Measurements from ENCODE around the gene SYT1. TPM values are rescaled to one million over a fixed set of nuclear protein-coding genes. Genes with fewer than 3 reads are reported as not detected.

The SYT1 gene
- total and polyA plus RNA-seq, 4 donors: 0.53 to 0.84 (median 0.64) TPM

DNA sequence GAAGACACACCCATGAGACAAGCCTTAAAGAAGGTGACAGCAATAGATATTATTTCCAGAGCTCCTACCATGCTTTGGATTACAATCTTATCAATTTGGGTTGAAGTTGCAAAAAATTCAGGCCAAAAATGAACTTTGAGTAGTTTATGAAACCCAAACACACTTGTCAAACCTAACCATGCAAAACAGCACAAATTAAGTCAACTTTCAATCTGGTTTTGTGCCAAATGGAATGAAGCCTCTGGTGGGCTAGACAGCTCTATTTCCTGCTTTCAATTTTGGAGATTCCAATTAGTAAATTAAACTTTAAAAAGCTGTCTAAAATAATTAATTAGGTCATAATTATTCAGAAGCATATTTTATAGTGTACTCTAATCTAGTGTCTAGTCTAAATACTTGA, 203.4 kb downstream of the SYT1 start:
- no peaks in the 10 kb centered on the region for H3K4me1 ChIP-seq (ENCODE audit: control insufficient read depth in 4 of 4, insufficient read depth in 4 of 4, low read length in 3 of 4)
- peaks cover 0 to 3% (median 0%) of the 10 kb centered on the region in 4 donors for H3K27me3 ChIP-seq (ENCODE audit: control insufficient read depth in 4 of 4, insufficient read depth in 4 of 4, low read length in 3 of 4)
- no peak for DNase-seq (ENCODE audit: low spot score)
- TF ChIP-seq NR2F2 (IDR thresholded peaks at IDR 0.05) (no peak), GABPA (IDR thresholded peaks at IDR 0.05 in 1 of 2, conservative IDR thresholded peaks at IDR 0.05 in 1 of 2) (no peak), TAF1 (conservative IDR thresholded peaks at IDR 0.05) (no peak), JUND (IDR thresholded peaks at IDR 0.05) (no peak)
- TF ChIP-seq, protein P1, sequence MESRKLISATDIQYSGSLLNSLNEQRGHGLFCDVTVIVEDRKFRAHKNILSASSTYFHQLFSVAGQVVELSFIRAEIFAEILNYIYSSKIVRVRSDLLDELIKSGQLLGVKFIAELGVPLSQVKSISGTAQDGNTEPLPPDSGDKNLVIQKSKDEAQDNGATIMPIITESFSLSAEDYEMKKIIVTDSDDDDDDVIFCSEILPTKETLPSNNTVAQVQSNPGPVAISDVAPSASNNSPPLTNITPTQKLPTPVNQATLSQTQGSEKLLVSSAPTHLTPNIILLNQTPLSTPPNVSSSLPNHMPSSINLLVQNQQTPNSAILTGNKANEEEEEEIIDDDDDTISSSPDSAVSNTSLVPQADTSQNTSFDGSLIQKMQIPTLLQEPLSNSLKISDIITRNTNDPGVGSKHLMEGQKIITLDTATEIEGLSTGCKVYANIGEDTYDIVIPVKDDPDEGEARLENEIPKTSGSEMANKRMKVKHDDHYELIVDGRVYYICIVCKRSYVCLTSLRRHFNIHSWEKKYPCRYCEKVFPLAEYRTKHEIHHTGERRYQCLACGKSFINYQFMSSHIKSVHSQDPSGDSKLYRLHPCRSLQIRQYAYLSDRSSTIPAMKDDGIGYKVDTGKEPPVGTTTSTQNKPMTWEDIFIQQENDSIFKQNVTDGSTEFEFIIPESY (IDR thresholded peaks at IDR 0.05): no peak
- no peak overlapping the region for H3K4me3 ChIP-seq (ENCODE audit: low read depth in 1 of 3, low read length in 3 of 3)
- H3K27ac ChIP-seq (ENCODE audit: low read depth in 1 of 2, low read length in 2 of 2): no peak overlapping the region
- H3K36me3 ChIP-seq (ENCODE audit: control insufficient read depth in 4 of 4, insufficient read depth in 3 of 4, low read depth in 1 of 4, low read length in 3 of 4): no peaks in the 10 kb centered on the region
- H3K9ac ChIP-seq (ENCODE audit: low read depth in 1 of 2, low read length in 2 of 2): no peak overlapping the region
- H3K9me3 ChIP-seq (ENCODE audit: control insufficient read depth in 4 of 4, low read length in 3 of 4): no peaks in the 10 kb centered on the region

DNA sequence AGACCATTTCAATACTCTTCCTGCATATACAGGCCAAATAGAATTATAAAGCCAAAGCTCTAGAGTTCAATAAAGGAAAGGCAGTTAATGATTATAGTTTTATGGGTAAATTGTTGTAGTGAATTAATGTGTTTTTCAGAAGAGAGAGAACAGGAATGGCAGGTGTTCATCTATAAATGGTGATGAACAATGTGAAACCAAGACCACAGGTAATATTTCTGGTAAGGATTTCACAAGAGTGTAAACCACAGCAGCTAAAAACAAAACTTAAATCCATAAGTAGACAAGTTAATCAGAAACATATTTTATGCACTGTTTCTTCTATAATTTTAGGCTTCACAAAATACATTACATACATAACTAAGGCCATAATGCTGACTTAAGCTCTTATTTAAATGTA, 204.4 kb downstream of the SYT1 start:
- Histone ChIP-seq H3K4me1 (ENCODE audit: control insufficient read depth in 4 of 4, insufficient read depth in 4 of 4, low read length in 3 of 4) (no peaks in the 10 kb centered on the region), H3K9ac (ENCODE audit: low read depth in 1 of 2, low read length in 2 of 2) (no peak overlapping the region), H3K4me3 (ENCODE audit: low read depth in 1 of 3, low read length in 3 of 3) (no peak overlapping the region), H3K36me3 (ENCODE audit: control insufficient read depth in 4 of 4, insufficient read depth in 3 of 4, low read depth in 1 of 4, low read length in 3 of 4) (no peaks in the 10 kb centered on the region), H3K27ac (ENCODE audit: low read depth in 1 of 2, low read length in 2 of 2) (no peak overlapping the region), H3K9me3 (ENCODE audit: control insufficient read depth in 4 of 4, low read length in 3 of 4) (no peaks in the 10 kb centered on the region), H3K27me3 (ENCODE audit: control insufficient read depth in 4 of 4, insufficient read depth in 4 of 4, low read length in 3 of 4) (peaks cover 0 to 3% (median 0%) of the 10 kb centered on the region in 4 donors)
- TF ChIP-seq HNF4G (IDR thresholded peaks at IDR 0.05) (no peak), NR2F2 (IDR thresholded peaks at IDR 0.05) (no peak), FOXA1 (IDR thresholded peaks at IDR 0.05) (no peak), HNF4A (conservative IDR thresholded peaks at IDR 0.05) (no peak), RAD21 (IDR thresholded peaks at IDR 0.05) (no peak), EGR1 (IDR thresholded peaks at IDR 0.05; ENCODE audit: low read depth in 2 of 2) (no peak), YY1 (IDR thresholded peaks at IDR 0.05) (no peak), JUND (IDR thresholded peaks at IDR 0.05) (no peak), SP1 (IDR thresholded peaks at IDR 0.05) (no peak), TAF1 (conservative IDR thresholded peaks at IDR 0.05) (no peak)
- TF ChIP-seq, protein P1 (IDR thresholded peaks at IDR 0.05): no peak
- TF ChIP-seq, protein P2, sequence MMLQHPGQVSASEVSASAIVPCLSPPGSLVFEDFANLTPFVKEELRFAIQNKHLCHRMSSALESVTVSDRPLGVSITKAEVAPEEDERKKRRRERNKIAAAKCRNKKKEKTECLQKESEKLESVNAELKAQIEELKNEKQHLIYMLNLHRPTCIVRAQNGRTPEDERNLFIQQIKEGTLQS (IDR thresholded peaks at IDR 0.05): no peak
- TF ChIP-seq, protein P3, sequence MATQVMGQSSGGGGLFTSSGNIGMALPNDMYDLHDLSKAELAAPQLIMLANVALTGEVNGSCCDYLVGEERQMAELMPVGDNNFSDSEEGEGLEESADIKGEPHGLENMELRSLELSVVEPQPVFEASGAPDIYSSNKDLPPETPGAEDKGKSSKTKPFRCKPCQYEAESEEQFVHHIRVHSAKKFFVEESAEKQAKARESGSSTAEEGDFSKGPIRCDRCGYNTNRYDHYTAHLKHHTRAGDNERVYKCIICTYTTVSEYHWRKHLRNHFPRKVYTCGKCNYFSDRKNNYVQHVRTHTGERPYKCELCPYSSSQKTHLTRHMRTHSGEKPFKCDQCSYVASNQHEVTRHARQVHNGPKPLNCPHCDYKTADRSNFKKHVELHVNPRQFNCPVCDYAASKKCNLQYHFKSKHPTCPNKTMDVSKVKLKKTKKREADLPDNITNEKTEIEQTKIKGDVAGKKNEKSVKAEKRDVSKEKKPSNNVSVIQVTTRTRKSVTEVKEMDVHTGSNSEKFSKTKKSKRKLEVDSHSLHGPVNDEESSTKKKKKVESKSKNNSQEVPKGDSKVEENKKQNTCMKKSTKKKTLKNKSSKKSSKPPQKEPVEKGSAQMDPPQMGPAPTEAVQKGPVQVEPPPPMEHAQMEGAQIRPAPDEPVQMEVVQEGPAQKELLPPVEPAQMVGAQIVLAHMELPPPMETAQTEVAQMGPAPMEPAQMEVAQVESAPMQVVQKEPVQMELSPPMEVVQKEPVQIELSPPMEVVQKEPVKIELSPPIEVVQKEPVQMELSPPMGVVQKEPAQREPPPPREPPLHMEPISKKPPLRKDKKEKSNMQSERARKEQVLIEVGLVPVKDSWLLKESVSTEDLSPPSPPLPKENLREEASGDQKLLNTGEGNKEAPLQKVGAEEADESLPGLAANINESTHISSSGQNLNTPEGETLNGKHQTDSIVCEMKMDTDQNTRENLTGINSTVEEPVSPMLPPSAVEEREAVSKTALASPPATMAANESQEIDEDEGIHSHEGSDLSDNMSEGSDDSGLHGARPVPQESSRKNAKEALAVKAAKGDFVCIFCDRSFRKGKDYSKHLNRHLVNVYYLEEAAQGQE (IDR thresholded peaks at IDR 0.05): no peak
- no peak for DNase-seq (ENCODE audit: low spot score)

Measured in liver (tissue), 9 donors.